ENCODE data around the gene ALDH1L1.

DNA sequence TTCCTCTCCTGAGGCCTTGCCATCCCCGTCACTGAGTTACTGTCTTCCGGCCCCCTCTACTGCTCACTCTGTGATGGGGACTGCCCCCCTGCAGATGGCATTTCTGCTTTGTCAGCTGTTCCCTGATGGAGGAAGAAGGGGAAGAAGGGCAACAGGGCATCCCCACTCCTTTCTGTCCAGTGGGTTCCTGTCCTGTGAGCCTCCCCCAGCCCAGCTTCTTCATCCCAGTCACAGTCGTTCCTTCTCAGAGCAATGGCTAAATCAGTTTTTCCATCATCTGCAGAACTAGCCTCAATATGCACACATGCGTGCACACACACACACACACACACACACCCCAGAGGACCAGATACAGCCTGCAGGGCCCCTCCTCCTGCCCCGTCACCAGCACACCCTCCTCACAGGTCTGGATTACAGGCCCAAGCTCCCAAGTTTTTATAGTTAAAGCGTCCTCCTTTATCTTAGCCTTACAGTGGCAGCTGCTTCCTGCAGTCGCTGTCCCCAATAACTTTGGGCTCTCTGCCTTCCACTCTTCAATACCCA is 21.4 kb downstream of the ALDH1L1 start:
- TF ChIP-seq, protein P1, sequence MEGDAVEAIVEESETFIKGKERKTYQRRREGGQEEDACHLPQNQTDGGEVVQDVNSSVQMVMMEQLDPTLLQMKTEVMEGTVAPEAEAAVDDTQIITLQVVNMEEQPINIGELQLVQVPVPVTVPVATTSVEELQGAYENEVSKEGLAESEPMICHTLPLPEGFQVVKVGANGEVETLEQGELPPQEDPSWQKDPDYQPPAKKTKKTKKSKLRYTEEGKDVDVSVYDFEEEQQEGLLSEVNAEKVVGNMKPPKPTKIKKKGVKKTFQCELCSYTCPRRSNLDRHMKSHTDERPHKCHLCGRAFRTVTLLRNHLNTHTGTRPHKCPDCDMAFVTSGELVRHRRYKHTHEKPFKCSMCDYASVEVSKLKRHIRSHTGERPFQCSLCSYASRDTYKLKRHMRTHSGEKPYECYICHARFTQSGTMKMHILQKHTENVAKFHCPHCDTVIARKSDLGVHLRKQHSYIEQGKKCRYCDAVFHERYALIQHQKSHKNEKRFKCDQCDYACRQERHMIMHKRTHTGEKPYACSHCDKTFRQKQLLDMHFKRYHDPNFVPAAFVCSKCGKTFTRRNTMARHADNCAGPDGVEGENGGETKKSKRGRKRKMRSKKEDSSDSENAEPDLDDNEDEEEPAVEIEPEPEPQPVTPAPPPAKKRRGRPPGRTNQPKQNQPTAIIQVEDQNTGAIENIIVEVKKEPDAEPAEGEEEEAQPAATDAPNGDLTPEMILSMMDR (IDR thresholded peaks at IDR 0.05; ENCODE audit: insufficient read depth, low read length, poor library complexity, severe bottlenecking), result no peak
- no peak for TF ChIP-seq EZH2phosphoT487 (conservative IDR thresholded peaks at IDR 0.05; ENCODE audit: low read length)

All from SU-DHL-6 (cell line).